GM18517 (cell line): ENCODE data around the gene CAND1.

ENCODE experiments used
- ATAC-seq: cut with Tn5 transposase; IDR thresholded peaks from one replicate; pipeline ENCODE4 v1.9.1; 2021; ENCODE audit warnings: mild to moderate bottlenecking, moderate library complexity; ENCODE audit not compliant: unreplicated experiment

CAND1 gene

GRCh38 chr12:67268896-67269632 lies at the start of gene CAND1:
Gene CAND1 (plus strand): TSS chr12:67269358. CDS start chr12:67269718, 360 bp downstream.
- peak; percentile 88 for ATAC-seq

DNA sequence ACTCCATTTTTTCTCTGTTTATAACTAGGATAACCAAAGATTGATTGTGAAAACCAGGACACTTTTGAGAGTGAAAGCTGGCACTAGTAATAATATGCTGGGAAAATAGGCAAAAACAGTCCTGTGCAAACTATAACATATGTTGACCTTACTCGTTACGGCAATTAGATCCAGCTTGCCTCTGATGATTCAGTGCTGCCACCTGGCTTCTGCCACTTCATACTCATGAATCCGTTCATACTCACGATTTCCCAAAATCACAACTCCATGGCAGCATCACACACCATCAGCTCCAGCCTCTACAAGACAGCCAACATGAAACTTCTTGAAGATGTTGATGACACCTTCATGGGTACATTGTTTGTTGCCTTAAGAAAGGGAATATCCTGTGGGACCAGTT lies 49.1 kb upstream of the CAND1 start:
- no peak for ATAC-seq

GRCh38 chr12:67222302-67222701 lies 46.9 kb upstream of the CAND1 start:
- ATAC-seq = no peak

DNA sequence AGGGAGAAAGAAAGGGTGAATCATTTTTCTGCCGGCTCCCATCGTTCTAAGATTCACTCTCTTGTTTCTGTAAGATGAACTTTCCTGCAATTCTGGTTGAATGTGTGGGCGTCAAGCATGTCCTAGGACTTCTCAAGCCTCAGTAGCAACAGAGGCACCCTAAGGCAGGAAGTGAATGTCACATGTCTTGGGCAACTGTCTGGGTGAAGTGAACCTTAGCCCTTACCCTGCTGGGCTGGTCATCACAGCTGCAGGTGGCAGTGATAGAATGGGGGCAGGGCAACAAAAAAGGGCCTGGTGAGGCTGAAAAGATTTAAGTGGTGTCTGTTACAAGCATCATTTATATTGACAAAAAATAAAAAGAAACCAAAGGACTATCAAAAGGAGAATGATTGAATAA lies 45.9 kb upstream of the CAND1 start:
- ATAC-seq = no peak

DNA sequence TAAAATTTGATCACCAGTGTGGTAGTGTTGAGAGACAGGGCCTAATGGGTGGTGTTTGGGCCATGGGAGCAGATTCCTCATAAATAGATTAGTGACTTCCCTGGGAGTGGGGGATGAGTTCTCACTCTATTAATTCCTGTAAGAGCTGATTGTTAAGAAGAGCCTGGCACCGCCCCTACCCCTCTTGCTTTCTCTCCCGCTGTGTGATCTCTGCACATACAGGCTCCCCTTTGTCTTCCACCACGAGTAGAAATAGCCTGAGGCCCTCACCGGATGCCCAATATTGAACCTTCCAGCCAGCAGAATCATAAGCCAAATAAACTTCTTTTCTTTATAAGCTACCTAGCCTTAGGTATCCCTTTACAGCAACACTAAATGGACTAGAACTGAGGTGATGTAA lies 31.9 kb upstream of the CAND1 start:
- ATAC-seq = no peak

GRCh38 chr12:67239061-67239460 lies 30.1 kb upstream of the CAND1 start:
- ATAC-seq = no peak

DNA sequence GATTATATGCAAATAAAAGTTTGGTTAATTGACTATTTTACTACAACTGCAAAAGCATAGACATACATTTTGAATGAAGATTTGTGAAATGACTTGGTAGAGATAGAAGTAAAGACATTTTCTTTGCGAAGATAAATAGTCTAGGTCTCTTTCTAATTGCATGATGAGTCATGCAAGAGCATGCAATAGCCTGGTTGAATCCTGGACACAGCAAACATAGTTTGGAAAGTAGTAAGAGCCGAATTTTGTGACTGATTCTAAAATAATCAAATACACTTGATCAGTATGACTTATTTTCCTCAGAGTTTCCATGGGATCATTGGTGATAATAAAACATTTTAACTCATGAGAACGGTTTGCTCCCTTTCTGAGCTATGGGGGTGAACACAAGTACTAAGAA lies 27.7 kb upstream of the CAND1 start:
- ATAC-seq = no peak

DNA sequence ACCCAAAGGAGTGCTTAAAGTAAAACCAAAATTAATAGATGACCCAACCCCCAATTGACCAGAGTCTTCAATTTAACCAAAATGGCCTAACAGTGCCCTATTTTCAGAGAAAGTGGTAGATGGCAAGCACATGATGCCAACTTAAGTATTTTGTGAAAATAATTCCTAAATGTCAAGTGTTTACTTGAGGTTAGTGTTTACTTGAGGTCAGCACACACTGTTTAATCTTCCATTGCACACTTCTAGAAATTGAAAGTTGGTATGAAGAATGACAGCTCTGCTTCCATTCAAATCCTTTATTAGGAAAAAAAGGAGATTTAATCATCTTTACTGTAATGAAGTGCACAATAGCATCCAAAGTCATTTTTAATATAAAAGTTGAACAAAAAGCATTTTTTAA lies 25.9 kb upstream of the CAND1 start:
- ATAC-seq = no peak

- no peak for ATAC-seq
These were observed 23.6 kb upstream of the CAND1 start for GRCh38 chr12:67245571-67245970.

DNA sequence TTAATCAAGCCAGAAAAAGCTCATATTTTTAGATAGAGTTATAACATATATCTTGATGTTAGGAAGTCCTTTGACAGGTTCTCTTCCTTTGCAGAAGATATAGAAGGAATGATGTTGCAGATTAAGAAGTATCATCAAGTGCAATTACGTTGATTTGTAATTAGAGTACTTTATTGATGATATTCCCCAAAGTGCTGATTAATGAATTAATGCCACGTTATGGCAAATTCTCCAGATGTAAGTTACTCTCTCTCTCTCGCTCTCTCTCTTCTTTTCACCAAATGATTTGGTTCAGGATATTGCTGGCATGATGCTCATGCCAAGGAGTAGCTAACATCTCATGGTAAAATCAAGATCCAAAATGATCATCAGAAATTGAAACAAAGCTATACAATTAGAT lies 18.1 kb upstream of the CAND1 start:
- ATAC-seq = no peak

GRCh38 chr12:67254372-67255026 lies 14.7 kb upstream of the CAND1 start:
- no peak for ATAC-seq

DNA sequence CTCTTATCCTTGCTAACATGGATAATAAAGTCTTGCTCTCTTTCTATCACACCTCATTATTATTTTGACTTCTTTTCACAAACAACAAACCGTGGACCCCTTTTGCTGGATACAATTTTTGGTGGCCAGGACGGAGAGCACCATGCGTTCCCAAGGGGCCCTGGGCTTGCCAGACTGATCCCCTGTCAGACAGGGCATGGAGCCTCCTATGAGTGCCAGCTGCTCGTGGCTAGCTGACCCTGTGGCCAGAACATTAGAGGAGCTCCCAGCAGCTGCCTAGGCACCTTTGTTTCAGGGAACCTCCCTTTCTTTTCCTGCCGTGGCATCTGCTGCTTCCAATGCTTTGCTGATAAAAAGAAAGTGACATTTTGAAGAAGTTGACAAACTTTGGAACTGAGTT lies 12.5 kb upstream of the CAND1 start:
- no peak for ATAC-seq

DNA sequence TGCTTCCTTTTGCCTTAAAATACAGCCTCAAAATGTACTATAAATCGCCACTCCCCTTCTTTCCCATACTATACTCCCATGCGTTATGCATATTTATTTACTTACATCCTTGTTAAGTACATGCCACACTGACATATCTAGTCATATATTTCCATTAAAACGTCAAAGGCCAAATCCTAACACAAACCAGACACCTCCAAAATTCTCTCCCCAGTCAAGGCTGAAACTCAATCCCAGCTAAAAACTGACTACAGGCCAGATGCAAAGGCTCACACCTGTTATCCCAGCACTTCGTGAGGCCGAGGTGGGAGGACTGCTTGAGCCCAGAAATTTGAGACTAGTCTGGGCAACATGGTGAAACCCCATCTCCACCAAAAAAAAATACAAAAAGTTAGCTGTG lies 5.7 kb upstream of the CAND1 start:
- ATAC-seq = no peak

DNA sequence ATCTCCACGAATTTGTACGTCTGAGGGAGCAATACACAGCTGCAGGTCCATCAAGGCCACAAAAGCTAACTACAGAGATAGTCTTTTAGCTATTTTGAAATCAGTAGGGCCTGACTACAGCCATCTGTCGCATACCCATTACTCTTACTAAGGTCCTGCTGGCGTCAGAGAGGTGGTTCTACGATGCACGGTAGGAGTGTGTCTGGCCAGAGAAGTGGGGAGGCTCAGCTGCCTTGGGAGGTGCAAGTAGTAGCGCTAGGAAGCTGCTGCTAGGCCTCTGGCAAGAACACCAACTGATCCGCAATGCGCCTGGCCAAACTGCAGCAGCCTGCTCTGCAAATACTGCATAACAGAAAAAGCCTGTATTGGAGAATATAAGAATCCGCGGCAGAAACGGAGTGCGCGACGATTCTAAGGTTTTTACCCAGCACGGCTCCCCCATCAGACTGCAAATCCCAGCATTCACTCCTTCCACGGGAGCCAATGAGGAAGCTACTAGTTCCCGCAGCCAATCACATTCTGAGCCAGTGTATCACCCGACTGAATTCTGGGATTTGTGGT lies 743 bp upstream of the CAND1 start:
- peak; percentile 85 for ATAC-seq

- peak; percentile 9 for ATAC-seq
These were observed 745 bp downstream of the CAND1 start for GRCh38 chr12:67269633-67270573.

- no peak for ATAC-seq
These were observed 1.5 kb downstream of the CAND1 start for GRCh38 chr12:67270622-67271021.

GRCh38 chr12:67271976-67272375 lies 2.8 kb downstream of the CAND1 start:
- ATAC-seq = no peak

DNA sequence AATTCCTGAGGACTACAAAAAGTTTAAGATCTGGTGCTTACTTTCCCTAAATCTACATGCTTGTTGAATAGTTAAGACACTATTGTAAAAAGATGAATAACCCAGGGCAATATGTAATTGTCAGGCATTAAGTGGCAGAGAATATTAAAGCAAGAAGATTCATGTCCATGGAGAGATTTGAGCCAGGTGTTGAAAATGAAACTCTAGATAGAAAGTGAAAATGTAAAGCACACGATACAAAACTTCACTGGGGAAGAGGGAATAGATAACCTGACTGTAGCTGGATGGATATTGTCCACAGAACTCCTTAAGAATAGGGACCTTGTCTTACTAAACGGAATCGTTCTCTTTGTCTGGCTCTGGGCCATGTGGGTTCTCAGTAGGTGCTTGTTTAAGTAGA lies 5.0 kb downstream of the CAND1 start:
- ATAC-seq = peak; percentile 27

- no peak for ATAC-seq
These were observed 6.3 kb downstream of the CAND1 start for GRCh38 chr12:67275380-67275913.

GRCh38 chr12:67276421-67276820 lies 7.3 kb downstream of the CAND1 start:
- no peak for ATAC-seq

GRCh38 chr12:67279637-67280036 lies 10.5 kb downstream of the CAND1 start:
- ATAC-seq = no peak
